ENCODE results near the gene DIPK2B.

DIPK2B gene, protein sequence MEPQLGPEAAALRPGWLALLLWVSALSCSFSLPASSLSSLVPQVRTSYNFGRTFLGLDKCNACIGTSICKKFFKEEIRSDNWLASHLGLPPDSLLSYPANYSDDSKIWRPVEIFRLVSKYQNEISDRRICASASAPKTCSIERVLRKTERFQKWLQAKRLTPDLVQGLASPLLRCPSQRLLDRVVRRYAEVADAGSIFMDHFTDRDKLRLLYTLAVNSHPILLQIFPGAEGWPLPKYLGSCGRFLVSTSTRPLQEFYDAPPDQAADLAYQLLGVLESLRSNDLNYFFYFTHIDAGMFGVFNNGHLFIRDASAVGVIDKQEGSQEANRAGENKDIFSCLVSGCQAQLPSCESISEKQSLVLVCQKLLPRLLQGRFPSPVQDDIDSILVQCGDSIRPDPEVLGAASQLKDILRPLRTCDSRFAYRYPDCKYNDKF

DNA sequence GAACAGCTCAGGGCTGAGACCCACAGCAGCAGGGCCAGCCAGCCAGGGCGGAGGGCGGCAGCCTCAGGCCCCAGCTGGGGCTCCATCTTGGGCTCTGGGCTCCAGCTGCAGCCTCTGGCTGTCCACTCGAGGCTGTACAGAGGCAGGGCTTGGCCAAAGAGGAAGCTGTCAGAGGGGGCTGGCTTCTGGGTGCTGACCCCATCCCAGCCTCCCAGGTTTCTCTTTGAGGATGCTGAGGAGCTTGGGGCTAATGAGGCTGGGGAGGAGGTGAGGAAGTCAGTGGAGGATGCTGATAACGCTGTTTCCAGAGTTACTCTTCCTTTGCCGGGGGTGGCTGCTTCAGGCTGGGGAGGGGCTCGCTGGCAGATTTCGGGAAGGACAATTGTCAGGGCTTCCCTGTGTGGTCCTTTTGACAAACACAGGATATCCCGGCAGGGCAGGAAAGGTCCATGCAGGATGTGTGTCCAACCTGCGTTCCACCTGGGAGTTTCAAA, at the start of gene DIPK2B:
DIPK2B (minus strand) TSS at position 136 of the 494 bp plus-strand sequence; CDS start at position 86, 50 bp downstream.
- no peak for DNase-seq

GRCh38 chrX:45240301-45240700, 39.6 kb upstream of the DIPK2B start:
- DNase-seq: no peak

- DNase-seq: no peak
Measured at GRCh38 chrX:45238489-45238888, 37.8 kb upstream of the DIPK2B start.

DNA sequence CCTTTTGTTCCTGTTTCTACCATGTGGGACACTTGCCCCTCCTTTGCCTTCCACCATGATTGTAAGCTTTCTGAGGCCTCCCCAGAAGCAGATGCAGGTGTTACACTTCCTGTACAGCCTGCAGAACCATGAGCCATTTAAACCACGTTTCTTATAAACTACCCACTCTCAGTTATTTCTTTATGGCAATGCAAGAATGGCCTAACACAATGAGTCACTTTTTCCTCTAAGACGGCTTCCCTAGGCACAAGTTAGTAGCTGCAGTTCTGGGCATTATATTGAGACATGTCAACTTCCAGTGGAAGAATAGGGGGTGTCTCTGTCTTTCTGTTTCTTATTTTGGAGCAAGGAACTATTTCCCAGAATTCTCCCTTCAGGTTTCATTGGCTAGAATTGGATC, 32.9 kb upstream of the DIPK2B start:
- DNase-seq: no peak

DNA sequence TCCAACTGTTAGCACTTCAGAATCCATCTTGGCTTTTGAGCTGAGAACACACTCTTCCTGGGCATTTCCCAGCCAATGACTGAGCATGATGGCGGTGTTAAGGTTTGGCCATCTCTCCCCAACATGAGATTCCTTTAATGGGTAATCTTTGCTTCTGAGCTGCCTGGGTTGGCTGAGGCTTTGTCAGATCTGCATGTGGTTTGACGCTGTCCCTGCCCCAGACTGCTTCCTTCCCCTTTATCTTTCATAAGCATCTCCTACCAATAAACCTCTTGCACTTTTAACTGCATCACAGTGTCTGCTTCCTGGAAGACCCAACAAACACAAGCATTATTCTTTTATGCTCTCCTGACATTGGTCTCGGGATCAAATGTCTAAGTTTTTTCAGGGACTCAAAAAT, 31.5 kb upstream of the DIPK2B start:
- no peak for DNase-seq

- no peak for DNase-seq
Measured at GRCh38 chrX:45230410-45230809, 29.7 kb upstream of the DIPK2B start.

DNA sequence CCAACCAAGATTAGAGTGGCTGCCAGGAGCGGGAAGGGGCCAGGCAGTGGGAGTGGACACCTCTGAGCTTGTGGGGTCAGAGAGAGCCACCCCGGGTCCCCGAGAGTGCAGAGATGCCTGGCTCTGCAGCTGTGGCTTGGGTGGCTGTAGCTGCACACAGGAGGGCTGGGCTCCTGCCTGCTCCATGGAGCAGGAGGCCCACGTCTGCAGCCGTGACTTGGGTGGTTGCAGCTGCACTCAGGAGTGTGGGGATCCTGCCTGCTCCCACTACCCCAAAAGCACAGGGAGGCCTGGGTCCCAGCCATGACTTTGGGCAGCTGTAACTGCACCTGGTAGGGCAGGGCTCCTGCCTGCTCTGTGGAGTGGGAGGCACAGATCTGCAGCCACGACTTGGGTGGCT, 28.7 kb upstream of the DIPK2B start:
- DNase-seq: no peak

DNA sequence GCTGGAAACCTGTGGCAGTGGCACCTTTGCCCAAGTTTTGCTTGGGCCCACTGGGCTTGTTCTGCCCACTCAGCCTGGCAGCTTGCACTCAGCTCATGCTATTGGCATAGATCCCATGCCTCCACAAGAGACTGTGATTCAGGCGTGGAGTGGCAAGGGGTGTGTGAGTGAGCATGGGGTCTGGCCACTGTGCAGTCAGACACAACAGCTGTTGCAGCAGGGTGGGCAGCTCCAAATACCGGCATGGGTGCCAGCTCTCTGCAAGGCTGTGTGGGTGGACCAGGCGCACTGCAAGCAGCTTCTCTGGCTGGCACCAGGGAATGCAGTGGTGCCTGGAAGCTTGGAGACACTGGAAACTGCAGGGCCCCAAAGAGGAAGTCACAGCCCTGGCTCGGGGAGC, 27.4 kb upstream of the DIPK2B start:
- no peak for DNase-seq

DNA sequence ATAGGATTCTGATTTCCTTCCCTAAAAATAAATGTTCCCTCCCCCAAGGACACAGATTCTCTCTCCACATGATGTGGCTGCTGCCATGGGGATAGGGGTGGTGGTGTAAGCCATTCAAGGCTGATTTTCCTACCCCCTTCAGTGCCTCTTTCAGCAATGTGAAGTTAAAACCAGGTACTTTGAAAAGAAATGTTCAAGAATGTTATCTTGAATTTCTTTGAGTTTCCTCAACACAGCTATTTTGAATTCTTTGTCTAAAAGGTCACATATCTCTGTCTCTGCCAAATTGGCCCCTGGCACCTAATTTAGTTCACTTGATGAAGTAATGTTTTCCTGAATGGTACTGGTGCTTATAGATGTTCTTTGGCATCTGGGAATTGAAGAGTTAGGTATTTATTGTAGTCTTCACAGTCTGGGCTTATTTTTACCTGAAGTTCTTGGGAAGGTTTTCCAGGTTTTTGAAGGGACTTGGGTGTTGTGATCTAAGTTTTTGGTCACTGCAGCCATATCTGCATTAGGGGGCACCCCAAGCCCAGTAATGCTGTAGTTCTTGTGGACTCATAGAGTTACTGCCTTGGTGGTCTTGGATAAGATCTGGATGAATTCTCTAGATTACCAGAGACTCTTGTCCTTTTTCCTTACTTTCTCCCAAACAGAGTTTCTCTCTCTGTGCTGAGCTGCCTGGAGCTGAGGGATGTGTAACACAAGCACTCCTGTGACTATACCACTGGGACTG, 7.6 kb upstream of the DIPK2B start:
- DNase-seq: no peak

DNA sequence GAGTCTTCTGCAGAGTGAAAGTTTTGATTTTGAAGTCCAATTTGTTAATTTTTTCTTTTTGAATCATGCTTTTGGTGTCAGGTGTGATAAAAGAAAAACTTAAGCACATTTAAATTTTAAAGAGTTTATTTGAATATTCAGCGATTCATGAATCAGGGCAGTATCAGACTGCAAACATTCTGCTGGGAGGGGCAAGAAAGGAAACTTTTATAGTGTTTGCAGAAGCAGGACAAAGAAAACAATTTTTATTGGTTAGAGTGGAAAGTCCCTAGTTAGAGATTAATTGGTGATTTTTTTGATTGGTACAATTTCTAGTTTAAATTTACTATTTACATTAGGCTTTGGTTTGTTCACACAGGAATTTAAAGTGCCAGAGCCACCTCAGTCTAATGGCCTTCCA, 1.5 kb upstream of the DIPK2B start:
- no peak for DNase-seq

DNA sequence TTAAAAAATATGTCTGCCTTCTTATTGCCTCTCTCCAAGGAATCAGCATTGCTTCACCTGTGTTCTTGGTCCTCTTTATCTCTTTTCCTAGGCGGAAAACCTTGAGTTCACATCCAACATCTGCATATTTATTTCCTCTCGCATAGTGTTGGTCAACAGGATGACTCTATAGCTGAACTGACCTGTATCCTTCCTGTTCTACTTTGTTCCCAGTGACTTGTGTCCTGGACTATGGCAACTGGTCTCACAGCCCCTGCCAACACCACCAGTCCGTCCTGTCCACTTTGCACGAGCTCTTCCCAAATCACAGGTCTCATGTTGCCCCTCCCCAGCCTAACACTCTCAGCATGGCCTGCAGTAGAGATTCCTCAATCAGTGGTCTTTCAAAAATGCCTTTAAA, 2.0 kb downstream of the DIPK2B start:
- DNase-seq: no peak

- DNase-seq: no peak
Measured at GRCh38 chrX:45198301-45198700, 2.4 kb downstream of the DIPK2B start.

- peak; percentile 14 for DNase-seq
Measured at GRCh38 chrX:45196701-45197100, 4.0 kb downstream of the DIPK2B start.

- DNase-seq: no peak
Measured at GRCh38 chrX:45191820-45192409, 8.8 kb downstream of the DIPK2B start.

- DNase-seq: no peak
Measured at GRCh38 chrX:45191383-45191782, 9.3 kb downstream of the DIPK2B start.

DNA sequence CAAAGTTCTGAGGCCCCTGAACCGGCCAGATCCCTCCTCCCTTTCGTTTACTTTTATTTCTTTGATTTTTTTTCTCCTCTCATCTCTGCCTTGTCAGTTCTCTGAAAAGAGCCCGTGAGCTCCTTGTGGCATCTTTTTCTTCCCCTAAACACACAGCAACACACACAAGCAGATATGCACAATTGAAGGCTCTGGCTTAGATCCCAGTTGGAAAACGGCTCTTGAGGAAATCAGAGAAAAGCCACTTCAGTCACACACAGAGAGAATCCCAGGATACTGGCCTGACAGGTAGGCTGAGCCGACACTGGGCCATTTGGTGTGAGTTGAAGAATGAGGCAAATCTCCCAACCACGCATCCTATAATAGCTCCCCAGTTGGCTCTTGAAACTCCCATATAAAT, 12.9 kb downstream of the DIPK2B start:
- DNase-seq: no peak

- no peak for DNase-seq
Measured at GRCh38 chrX:45186643-45187026, 14.0 kb downstream of the DIPK2B start.

DNA sequence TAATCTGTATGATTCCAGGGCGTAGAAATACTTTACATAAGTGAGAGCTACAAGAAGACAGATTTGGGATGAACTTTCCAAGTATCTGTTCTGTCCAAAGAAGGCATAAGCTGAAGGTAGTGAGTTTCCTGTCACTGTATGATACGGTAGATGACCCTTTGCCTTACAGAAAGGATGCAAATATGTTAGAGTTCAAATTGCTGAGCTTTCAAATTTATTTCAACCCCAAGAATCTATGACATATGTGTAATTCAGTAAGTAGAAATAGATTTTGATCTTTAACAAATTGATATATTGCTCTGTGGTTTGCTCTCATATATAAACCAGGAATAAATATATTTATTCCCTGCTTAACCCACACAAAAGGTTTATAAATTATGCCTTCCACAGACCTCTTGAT, 16.5 kb downstream of the DIPK2B start:
- DNase-seq: no peak

GRCh38 chrX:45172890-45173289, 27.8 kb downstream of the DIPK2B start:
- DNase-seq: peak; percentile 57

GRCh38 chrX:45166781-45167180, 33.9 kb downstream of the DIPK2B start:
- no peak for DNase-seq

GRCh38 chrX:45165726-45166125, 35.0 kb downstream of the DIPK2B start:
- no peak for DNase-seq

DNA sequence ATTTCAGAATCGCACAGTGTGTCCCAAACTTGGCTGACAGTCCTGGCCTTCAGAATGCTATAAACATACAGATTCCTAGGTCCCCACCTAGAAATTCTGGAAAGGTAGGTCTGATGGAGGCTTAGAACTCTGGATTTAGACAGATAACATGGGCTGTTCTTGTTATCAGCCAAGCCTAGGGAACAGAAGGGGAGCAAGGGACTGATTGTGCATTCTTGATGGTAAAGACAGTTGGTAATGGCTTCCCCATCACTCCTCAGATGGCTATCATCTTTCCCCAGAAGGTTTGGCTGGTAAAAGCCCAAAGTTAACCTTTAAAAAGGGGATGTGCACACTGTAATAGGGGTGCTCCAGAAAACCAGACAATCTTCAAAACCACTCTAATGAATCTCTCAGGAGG, 35.7 kb downstream of the DIPK2B start:
- DNase-seq: no peak

DNA sequence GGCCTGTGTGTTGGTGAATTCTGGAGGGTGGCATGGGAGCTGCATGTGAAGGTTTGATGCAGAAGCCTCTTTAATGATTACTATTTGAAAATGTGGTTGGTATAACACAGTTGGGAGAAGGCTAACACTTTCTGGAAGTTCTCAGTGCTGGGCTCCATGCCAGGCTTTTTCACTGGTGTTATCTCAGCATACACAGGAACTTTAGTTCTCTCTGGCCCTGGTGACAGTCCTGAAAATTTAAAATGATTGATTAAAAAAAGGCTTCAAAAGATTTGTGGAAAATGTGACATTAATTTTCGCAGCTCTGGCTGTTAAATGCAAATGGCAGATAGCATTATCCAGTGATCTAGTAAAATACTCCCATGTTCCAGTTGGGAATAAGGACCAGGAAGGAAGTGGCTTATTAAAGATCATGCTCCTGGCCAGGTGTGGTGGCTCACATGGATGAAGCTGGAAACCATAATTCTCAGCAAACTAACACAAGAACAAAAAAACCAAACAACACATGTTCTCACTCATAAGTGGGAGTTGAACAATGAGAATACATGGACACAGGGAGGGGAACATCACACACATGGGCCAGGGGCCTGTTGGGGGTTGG, 36.6 kb downstream of the DIPK2B start:
- DNase-seq: no peak

Measured in fibroblast of upper back skin (primary cell).